GM10248 (cell line): ENCODE measurements around the gene WFS1.

Experiments
- CTCF ChIA-PET: fragments of 300-600 bp; sonication (Branson Sonifier 250); formaldehyde crosslinking; extraction: SDS; loops from one replicate; lab custom pipeline; 2021; ENCODE audit warnings: antibody characterized with exemption; lab: Yijun Ruan, JAX
- POLR2A ChIA-PET: fragments of 350-650 bp; sonication (Branson Sonifier 250); formaldehyde crosslinking; extraction: SDS; loops from one replicate; lab custom pipeline; 2020; ENCODE audit warnings: antibody characterized with exemption; lab: Yijun Ruan, JAX
- DNase-seq: peaks from one replicate; pipeline ENCODE4 v3.0.0; 2012; ENCODE audit errors: extremely low spot score
- CTCF ChIP-seq: IDR thresholded peaks from 2 replicates; pipeline ENCODE4 v1.5.1; 2012; ENCODE audit warnings: mild to moderate bottlenecking, low read depth; ENCODE audit errors: extremely low read depth, missing control alignments, control extremely low read depth

The WFS1 gene

GRCh38 chr4:6288342-6288741, 18.7 kb downstream of the WFS1 start:
- CTCF ChIA-PET, result interaction anchor here (1.2 kb wide), 1 partner anchor 38 kb away, joined by 4 read pairs; no protein-coding TSS in a partner anchor
- no peak for DNase-seq
- no peak for TF ChIP-seq CTCF
- POLR2A ChIA-PET, result no interaction called here

- ChIA-PET CTCF (interaction anchor here (0.8 to 1.0 kb wide), 3 partner anchors 9 to 291 kb away, joined by 3 read pairs; no protein-coding TSS in a partner anchor), POLR2A (no interaction called here)
- TF ChIP-seq CTCF, result no peak
- DNase-seq, result no peak
These were observed 19.2 kb downstream of the WFS1 start for GRCh38 chr4:6288871-6289270.

- DNase-seq, result no peak
- ChIA-PET POLR2A (no interaction called here), CTCF (interaction anchor here (1.6 kb wide), 1 partner anchor 41 kb away, joined by 7 read pairs; no protein-coding TSS in a partner anchor)
- TF ChIP-seq CTCF, result no peak
These were observed 20.6 kb downstream of the WFS1 start for GRCh38 chr4:6290256-6290655.

- ChIA-PET POLR2A (no interaction called here), CTCF (interaction anchor here (0.7 to 1.6 kb wide), 2 partner anchors 36 to 41 kb away, joined by 3 to 7 read pairs; no protein-coding TSS in a partner anchor)
- no peak for DNase-seq
- no peak for TF ChIP-seq CTCF
These were observed 21.3 kb downstream of the WFS1 start for GRCh38 chr4:6290769-6291547.

GRCh38 chr4:6291784-6292297, 22.2 kb downstream of the WFS1 start:
- CTCF ChIA-PET, result interaction anchor here (0.7 kb wide), 1 partner anchor 35 kb away, joined by 3 read pairs; no protein-coding TSS in a partner anchor
- POLR2A ChIA-PET, result no interaction called here
- no peak for TF ChIP-seq CTCF
- DNase-seq, result no peak

- no peak for TF ChIP-seq CTCF
- ChIA-PET CTCF (no interaction called here), POLR2A (no interaction called here)
- no peak for DNase-seq
These were observed 22.9 kb downstream of the WFS1 start for GRCh38 chr4:6292376-6293096.
